Loucy (cell line): ENCODE measurements around the gene ZER1.

Experiments used
- CTCF ChIP-seq: fragments of 200-600 bp; sonication (generic); conservative IDR thresholded peaks from 2 replicates; pipeline ENCODE4 v1.5.1; 2014; ENCODE audit warnings: mild to moderate bottlenecking, antibody characterized with exemption, low read length
- EZH2phosphoT487 ChIP-seq: fragments of 200-600 bp; IDR thresholded peaks from 2 replicates; pipeline ENCODE4 v1.6.1; 2018; ENCODE audit warnings: antibody characterized with exemption, mild to moderate bottlenecking, moderate library complexity, borderline replicate concordance

- TF ChIP-seq CTCF (no peak), EZH2phosphoT487 (no peak)
Measured at GRCh38 chr9:128735373-128735772, 36.4 kb downstream of the ZER1 start.
